ENCODE measurements around the gene ITPRIPL2.

GRCh38 chr16:19118938-19119431 lies 5.2 kb downstream of the ITPRIPL2 start:
- no peak for TF ChIP-seq POLR2A (IDR thresholded peaks at IDR 0.05)
- TF ChIP-seq, protein P1, sequence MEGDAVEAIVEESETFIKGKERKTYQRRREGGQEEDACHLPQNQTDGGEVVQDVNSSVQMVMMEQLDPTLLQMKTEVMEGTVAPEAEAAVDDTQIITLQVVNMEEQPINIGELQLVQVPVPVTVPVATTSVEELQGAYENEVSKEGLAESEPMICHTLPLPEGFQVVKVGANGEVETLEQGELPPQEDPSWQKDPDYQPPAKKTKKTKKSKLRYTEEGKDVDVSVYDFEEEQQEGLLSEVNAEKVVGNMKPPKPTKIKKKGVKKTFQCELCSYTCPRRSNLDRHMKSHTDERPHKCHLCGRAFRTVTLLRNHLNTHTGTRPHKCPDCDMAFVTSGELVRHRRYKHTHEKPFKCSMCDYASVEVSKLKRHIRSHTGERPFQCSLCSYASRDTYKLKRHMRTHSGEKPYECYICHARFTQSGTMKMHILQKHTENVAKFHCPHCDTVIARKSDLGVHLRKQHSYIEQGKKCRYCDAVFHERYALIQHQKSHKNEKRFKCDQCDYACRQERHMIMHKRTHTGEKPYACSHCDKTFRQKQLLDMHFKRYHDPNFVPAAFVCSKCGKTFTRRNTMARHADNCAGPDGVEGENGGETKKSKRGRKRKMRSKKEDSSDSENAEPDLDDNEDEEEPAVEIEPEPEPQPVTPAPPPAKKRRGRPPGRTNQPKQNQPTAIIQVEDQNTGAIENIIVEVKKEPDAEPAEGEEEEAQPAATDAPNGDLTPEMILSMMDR (IDR thresholded peaks at IDR 0.05) = no peak
